Measurements from ENCODE around the gene SARS1. TPM values are rescaled to one million over a fixed set of nuclear protein-coding genes. Genes with fewer than 3 reads are reported as not detected.

The SARS1 gene
- total RNA-seq, 2 experiments from 2014 or later: 277 to 290 TPM

DNA sequence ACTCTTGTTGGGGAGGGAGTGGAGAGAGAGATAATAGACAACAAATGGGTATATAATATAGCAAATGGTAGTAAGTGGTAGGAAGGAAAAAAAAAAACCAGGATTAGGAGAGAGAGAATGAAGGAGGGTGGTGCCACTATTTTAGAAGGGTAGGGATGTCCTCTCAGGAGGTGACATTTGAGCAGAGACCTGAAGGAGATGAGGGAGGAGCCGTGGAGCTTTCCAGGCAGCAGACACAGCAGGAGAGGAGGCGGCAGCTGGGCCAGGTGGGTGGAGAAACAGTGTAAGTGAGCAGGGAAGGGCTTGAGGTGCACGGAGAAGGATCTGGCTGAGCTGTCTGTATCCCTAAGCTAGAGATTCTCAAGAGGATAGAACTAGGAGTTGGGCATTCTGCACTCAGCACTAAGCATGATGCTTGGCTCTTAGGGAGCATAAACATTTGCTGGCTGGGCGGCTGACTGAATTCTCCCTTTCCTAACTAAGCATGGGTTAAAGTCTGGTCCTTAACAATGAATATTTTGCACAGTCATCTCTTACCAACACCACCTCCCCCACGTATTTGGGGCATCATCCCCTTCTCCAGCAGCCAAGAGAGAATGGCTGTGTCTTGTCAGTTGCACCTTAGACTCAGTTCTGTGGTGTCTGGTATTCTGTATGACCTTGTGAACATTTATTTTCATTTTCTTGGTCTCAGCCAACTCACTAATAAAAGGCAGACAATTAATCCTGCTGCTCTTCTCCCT is 27.6 kb upstream of the SARS1 start:
- no peaks in the 10 kb centered on the region for H3K4me1 ChIP-seq (ENCODE audit: insufficient read depth, low read length, poor library complexity, severe bottlenecking)
- ChIA-PET POLR2A (interaction anchor here (0.7 kb wide), 1 partner anchor 277 kb away, joined by 4 read pairs; no protein-coding TSS in a partner anchor), CTCF (ENCODE audit: unreplicated experiment) (no interaction called here)
- H3K9me3 ChIP-seq (ENCODE audit: low read length): no peaks in the 10 kb centered on the region
- H3K9me2 ChIP-seq (ENCODE audit: insufficient read depth, low read length): no peaks in the 10 kb centered on the region
- H4K20me1 ChIP-seq (ENCODE audit: insufficient read depth, low read length): no peaks in the 10 kb centered on the region
- no peak overlapping the region for H3K27ac ChIP-seq (ENCODE audit: low read depth, low read length, poor library complexity, severe bottlenecking)
- no peaks in the 10 kb centered on the region for H3K79me2 ChIP-seq (ENCODE audit: insufficient read depth, low read depth, low read length)
- BruUV-seq (replicated peaks): no TSS peak
- no peaks in the 10 kb centered on the region for H3K36me3 ChIP-seq (ENCODE audit: insufficient read depth, low read length)
- intact Hi-C loops (cut with micrococcal nuclease; ENCODE audit: unreplicated experiment): no loop called here
- H3K4me2 ChIP-seq (ENCODE audit: low read length): no peak overlapping the region
- no peak overlapping the region for H3K4me3 ChIP-seq (ENCODE audit: low read depth, low read length, poor library complexity, severe bottlenecking)
- DNase-seq (ENCODE audit: low spot score): no peak
- TF ChIP-seq, protein P1, sequence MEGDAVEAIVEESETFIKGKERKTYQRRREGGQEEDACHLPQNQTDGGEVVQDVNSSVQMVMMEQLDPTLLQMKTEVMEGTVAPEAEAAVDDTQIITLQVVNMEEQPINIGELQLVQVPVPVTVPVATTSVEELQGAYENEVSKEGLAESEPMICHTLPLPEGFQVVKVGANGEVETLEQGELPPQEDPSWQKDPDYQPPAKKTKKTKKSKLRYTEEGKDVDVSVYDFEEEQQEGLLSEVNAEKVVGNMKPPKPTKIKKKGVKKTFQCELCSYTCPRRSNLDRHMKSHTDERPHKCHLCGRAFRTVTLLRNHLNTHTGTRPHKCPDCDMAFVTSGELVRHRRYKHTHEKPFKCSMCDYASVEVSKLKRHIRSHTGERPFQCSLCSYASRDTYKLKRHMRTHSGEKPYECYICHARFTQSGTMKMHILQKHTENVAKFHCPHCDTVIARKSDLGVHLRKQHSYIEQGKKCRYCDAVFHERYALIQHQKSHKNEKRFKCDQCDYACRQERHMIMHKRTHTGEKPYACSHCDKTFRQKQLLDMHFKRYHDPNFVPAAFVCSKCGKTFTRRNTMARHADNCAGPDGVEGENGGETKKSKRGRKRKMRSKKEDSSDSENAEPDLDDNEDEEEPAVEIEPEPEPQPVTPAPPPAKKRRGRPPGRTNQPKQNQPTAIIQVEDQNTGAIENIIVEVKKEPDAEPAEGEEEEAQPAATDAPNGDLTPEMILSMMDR (conservative IDR thresholded peaks at IDR 0.05; ENCODE audit: low read length): no peak
- no peak for TF ChIP-seq EZH2phosphoT487 (IDR thresholded peaks at IDR 0.05; ENCODE audit: borderline replicate concordance, low read depth, low read length)
- H2AFZ ChIP-seq (ENCODE audit: low read length): no peak overlapping the region

DNA sequence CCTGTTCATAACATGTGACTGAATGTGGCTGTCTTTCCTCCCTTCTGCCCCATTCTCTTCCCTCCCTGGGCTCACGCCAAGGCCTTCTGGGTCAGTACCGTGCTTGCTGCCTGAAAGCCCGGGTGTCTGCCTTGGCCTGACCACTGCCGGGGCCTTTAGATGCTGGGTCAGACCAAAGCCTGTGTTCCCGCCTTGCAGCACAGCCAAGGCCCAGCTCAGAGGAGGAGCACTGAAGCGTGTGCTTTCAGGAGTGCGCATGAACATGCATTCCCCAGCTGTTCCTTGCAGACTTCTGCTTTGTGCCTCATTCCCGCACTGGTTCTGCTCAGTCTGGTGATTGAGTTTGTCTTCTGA is 27.0 kb upstream of the SARS1 start:
- no peaks in the 10 kb centered on the region for H3K79me2 ChIP-seq (ENCODE audit: insufficient read depth, low read depth, low read length)
- intact Hi-C loops (cut with micrococcal nuclease; ENCODE audit: unreplicated experiment): no loop called here
- H3K4me1 ChIP-seq (ENCODE audit: insufficient read depth, low read length, poor library complexity, severe bottlenecking): no peaks in the 10 kb centered on the region
- no peak overlapping the region for H3K4me3 ChIP-seq (ENCODE audit: low read depth, low read length, poor library complexity, severe bottlenecking)
- no peak for DNase-seq (ENCODE audit: low spot score)
- ChIA-PET CTCF (ENCODE audit: unreplicated experiment) (no interaction called here), POLR2A (no interaction called here)
- no peaks in the 10 kb centered on the region for H3K9me2 ChIP-seq (ENCODE audit: insufficient read depth, low read length)
- no peaks in the 10 kb centered on the region for H3K36me3 ChIP-seq (ENCODE audit: insufficient read depth, low read length)
- H3K27ac ChIP-seq (ENCODE audit: low read depth, low read length, poor library complexity, severe bottlenecking): no peak overlapping the region
- no peaks in the 10 kb centered on the region for H3K9me3 ChIP-seq (ENCODE audit: low read length)
- TF ChIP-seq, protein P1 (conservative IDR thresholded peaks at IDR 0.05; ENCODE audit: low read length): no peak
- TF ChIP-seq EZH2phosphoT487 (IDR thresholded peaks at IDR 0.05; ENCODE audit: borderline replicate concordance, low read depth, low read length): no peak
- H2AFZ ChIP-seq (ENCODE audit: low read length): no peak overlapping the region
- no TSS peak for BruUV-seq (replicated peaks)
- H3K4me2 ChIP-seq (ENCODE audit: low read length): no peak overlapping the region
- no peaks in the 10 kb centered on the region for H4K20me1 ChIP-seq (ENCODE audit: insufficient read depth, low read length)

DNA sequence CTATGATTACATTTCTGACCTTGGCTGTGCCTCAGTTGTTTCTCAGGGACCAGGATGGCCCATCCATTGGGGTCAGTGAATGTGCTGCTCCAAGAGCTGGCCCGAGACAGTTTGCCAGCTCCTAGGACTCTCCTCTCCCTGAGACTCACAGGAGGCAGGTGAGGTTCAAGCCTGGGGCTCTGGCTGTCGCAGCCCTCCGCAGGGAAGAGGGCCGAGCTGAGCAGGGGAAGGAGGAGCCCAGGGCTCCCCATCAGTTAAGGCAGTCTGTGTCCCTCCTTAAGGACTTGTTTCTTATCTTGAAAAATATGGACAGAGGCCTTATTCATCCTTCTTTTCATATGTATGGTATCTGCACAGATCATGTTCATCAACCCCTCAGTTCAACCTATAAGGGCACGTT is 26.6 kb upstream of the SARS1 start:
- CTCF ChIA-PET (ENCODE audit: unreplicated experiment): no interaction called here
- intact Hi-C loops (cut with micrococcal nuclease; ENCODE audit: unreplicated experiment): no loop called here

More for the DNA sequence above, 26.6 kb upstream of the SARS1 start:
- Histone ChIP-seq H4K20me1 (ENCODE audit: insufficient read depth, low read length) (no peaks in the 10 kb centered on the region), H2AFZ (ENCODE audit: low read length) (no peak overlapping the region), H3K79me2 (ENCODE audit: insufficient read depth, low read depth, low read length) (no peaks in the 10 kb centered on the region), H3K4me1 (ENCODE audit: insufficient read depth, low read length, poor library complexity, severe bottlenecking) (no peaks in the 10 kb centered on the region), H3K4me3 (ENCODE audit: low read depth, low read length, poor library complexity, severe bottlenecking) (no peak overlapping the region), H3K27ac (ENCODE audit: low read depth, low read length, poor library complexity, severe bottlenecking) (no peak overlapping the region), H3K36me3 (ENCODE audit: insufficient read depth, low read length) (no peaks in the 10 kb centered on the region), H3K9me3 (ENCODE audit: low read length) (no peaks in the 10 kb centered on the region), H3K4me2 (ENCODE audit: low read length) (no peak overlapping the region), H3K9me2 (ENCODE audit: insufficient read depth, low read length) (no peaks in the 10 kb centered on the region)
- no TSS peak for BruUV-seq (replicated peaks)
- no peak for TF ChIP-seq EZH2phosphoT487 (IDR thresholded peaks at IDR 0.05; ENCODE audit: borderline replicate concordance, low read depth, low read length)
- TF ChIP-seq, protein P1 (conservative IDR thresholded peaks at IDR 0.05; ENCODE audit: low read length): no peak
- POLR2A ChIA-PET: interaction anchor here (0.7 to 1.0 kb wide), 3 partner anchors 24 to 206 kb away, joined by 3 to 4 read pairs (median 4); no protein-coding TSS in a partner anchor
- DNase-seq (ENCODE audit: low spot score): no peak
